H9 (cell line): Measurements from ENCODE around the gene ERAP2. TPM values are rescaled to one million over a fixed set of nuclear protein-coding genes. Genes with fewer than 3 reads are reported as not detected.

Experiments
- DNase-seq: peaks from one replicate; pipeline ENCODE4 v3.0.0-alpha.2; 2017
- H2AFZ ChIP-seq: one replicate; pipeline ENCODE4 v1.6.1; 2013; ENCODE audit warnings: mild to moderate bottlenecking, low read length, control low read depth, moderate library complexity
- H2AK5ac ChIP-seq: 2 replicates; pipeline ENCODE4 v1.6.1; 2013; ENCODE audit warnings: low read length, control low read depth, mixed read lengths; ENCODE audit not compliant: insufficient read length
- H2BK120ac ChIP-seq: one replicate; pipeline ENCODE4 v1.6.1; 2013; ENCODE audit warnings: low read depth, mild to moderate bottlenecking, low read length, control low read depth, inconsistent platforms; ENCODE audit not compliant: poor library complexity, severe bottlenecking
- H2BK12ac ChIP-seq: 2 replicates; pipeline ENCODE4 v1.6.1; 2013; ENCODE audit warnings: low read length, control low read depth, mixed read lengths, low read depth; ENCODE audit not compliant: insufficient read length
- H2BK15ac ChIP-seq: 2 replicates; pipeline ENCODE4 v1.6.1; 2013; ENCODE audit warnings: low read depth, low read length, control low read depth
- H2BK20ac ChIP-seq: one replicate; pipeline ENCODE4 v1.6.1; 2013; ENCODE audit warnings: low read depth, mild to moderate bottlenecking, low read length, control low read depth, inconsistent platforms; ENCODE audit not compliant: poor library complexity, severe bottlenecking
- H2BK5ac ChIP-seq: 2 replicates; pipeline ENCODE4 v1.6.1; 2013; ENCODE audit warnings: low read length, control low read depth, mixed read lengths; ENCODE audit not compliant: insufficient read length
- H3K14ac ChIP-seq: 2 replicates; pipeline ENCODE4 v1.6.1; 2013; ENCODE audit warnings: low read length, control low read depth; ENCODE audit not compliant: insufficient read depth
- H3K18ac ChIP-seq: 2 replicates; pipeline ENCODE4 v1.6.1; 2013; ENCODE audit warnings: low read depth, mild to moderate bottlenecking, mixed read lengths, low read length, control low read depth; ENCODE audit not compliant: insufficient read length
- H3K23ac ChIP-seq: 2 replicates; pipeline ENCODE4 v1.6.1; 2013; ENCODE audit warnings: low read length, control low read depth, mixed read lengths, low read depth; ENCODE audit not compliant: insufficient read length
- H3K23me2 ChIP-seq: 2 replicates; pipeline ENCODE4 v1.6.1; 2013; ENCODE audit warnings: low read depth, mild to moderate bottlenecking, mixed read lengths, low read length, control low read depth; ENCODE audit not compliant: insufficient read length, poor library complexity, severe bottlenecking
- H3K27ac ChIP-seq: 2 replicates; pipeline ENCODE4 v1.5.1; 2013; ENCODE audit warnings: low read length, control low read depth, mixed read lengths, low read depth; ENCODE audit not compliant: insufficient read length
- H3K27me3 ChIP-seq: 2 replicates; pipeline ENCODE4 v1.6.1; 2013; ENCODE audit warnings: low read length, control low read depth, inconsistent platforms; ENCODE audit not compliant: insufficient read depth
- H3K4ac ChIP-seq: 2 replicates; pipeline ENCODE4 v1.6.1; 2013; ENCODE audit warnings: low read depth, mild to moderate bottlenecking, control low read depth, inconsistent platforms, low read length, moderate library complexity
- H3K4me1 ChIP-seq: 2 replicates; pipeline ENCODE4 v1.6.1; 2013; ENCODE audit warnings: low read length, control low read depth, inconsistent platforms; ENCODE audit not compliant: insufficient read depth
- H3K4me2 ChIP-seq: 2 replicates; pipeline ENCODE4 v1.6.1; 2013; ENCODE audit warnings: low read length, control low read depth, mixed read lengths; ENCODE audit not compliant: insufficient read length, insufficient read depth
- H3K56ac ChIP-seq: 2 replicates; pipeline ENCODE4 v1.6.1; 2013; ENCODE audit warnings: low read depth, mild to moderate bottlenecking, mixed read lengths, low read length, control low read depth; ENCODE audit not compliant: insufficient read length
- H3K79me1 ChIP-seq: 2 replicates; pipeline ENCODE4 v1.6.1; 2013; ENCODE audit warnings: low read depth, mild to moderate bottlenecking, moderate library complexity, low read length, control low read depth, inconsistent platforms; ENCODE audit not compliant: insufficient read depth, poor library complexity, severe bottlenecking
- H3K79me2 ChIP-seq: 2 replicates; pipeline ENCODE4 v1.6.1; 2013; ENCODE audit warnings: low read length, control low read depth, inconsistent platforms; ENCODE audit not compliant: insufficient read depth
- H3K9ac ChIP-seq: 2 replicates; pipeline ENCODE4 v1.6.1; 2013; ENCODE audit warnings: low read length, control low read depth, mixed read lengths; ENCODE audit not compliant: insufficient read length; ENCODE audit errors: extremely low read depth
- H3K9me3 ChIP-seq: one replicate; pipeline ENCODE4 v1.6.1; 2013; ENCODE audit warnings: low read depth, low read length, inconsistent platforms; ENCODE audit not compliant: control insufficient read depth
- H3T11ph ChIP-seq: one replicate; pipeline ENCODE4 v1.6.1; 2013; ENCODE audit warnings: mild to moderate bottlenecking, low read length, control low read depth, inconsistent platforms
- H4K20me1 ChIP-seq: one replicate; pipeline ENCODE4 v1.6.1; 2013; ENCODE audit not compliant: control insufficient read depth, insufficient read length, insufficient read depth
- H4K5ac ChIP-seq: 2 replicates; pipeline ENCODE4 v1.6.1; 2013; ENCODE audit warnings: low read depth, mild to moderate bottlenecking, mixed read lengths, low read length, control low read depth; ENCODE audit not compliant: insufficient read length
- H4K8ac ChIP-seq: replicated peaks from 2 replicates; pipeline ENCODE4 v1.6.1; 2013; ENCODE audit warnings: low read length, control low read depth, mixed read lengths, low read depth; ENCODE audit not compliant: insufficient read length
- H4K91ac ChIP-seq: 2 replicates; pipeline ENCODE4 v1.6.1; 2013; ENCODE audit warnings: low read depth, mild to moderate bottlenecking, moderate library complexity, mixed read lengths, low read length, control low read depth; ENCODE audit not compliant: insufficient read length
- H3K27ac Mint-ChIP-seq, 3 experiments: 2 replicates in 2 of 3; 3 replicates in 1 of 3; pipeline ENCODE4 v1.8.0; 2020 to 2021; ENCODE audit warnings: mixed read lengths in 3 of 3, mild to moderate bottlenecking in 1 of 3, moderate library complexity in 1 of 3
- H3K27me3 Mint-ChIP-seq: 2 replicates; pipeline ENCODE4 v1.8.0; 2021; ENCODE audit warnings: low read depth, mild to moderate bottlenecking, moderate library complexity, mixed read lengths
- H3K36me3 Mint-ChIP-seq, 3 experiments: 2 replicates in 2 of 3; 3 replicates in 1 of 3; pipeline ENCODE4 v1.8.0; 2020 to 2021; ENCODE audit warnings: low read depth in 3 of 3, mixed read lengths in 3 of 3; ENCODE audit not compliant: insufficient read depth in 1 of 3
- H3K4me1 Mint-ChIP-seq, 2 experiments: 2 replicates each; pipeline ENCODE4 v1.8.0; 2020; ENCODE audit warnings: mixed read lengths in 2 of 2
- H3K4me3 Mint-ChIP-seq, 2 experiments: 2 replicates in 1 of 2; 3 replicates in 1 of 2; pipeline ENCODE4 v1.8.0; 2020 to 2021; ENCODE audit warnings: mild to moderate bottlenecking in 2 of 2, mixed read lengths in 2 of 2, moderate library complexity in 1 of 2
- H3K9me3 Mint-ChIP-seq, 2 experiments: 2 replicates in 1 of 2; 3 replicates in 1 of 2; pipeline ENCODE4 v1.8.0; 2020; ENCODE audit warnings: mild to moderate bottlenecking in 2 of 2, mixed read lengths in 2 of 2, moderate library complexity in 1 of 2
- WGBS: extraction: QIAGEN DNeasy Blood & Tissue Kit; methylation state at CpG from one replicate; pipeline ENCODE4 v1.1.7; 2013; ENCODE audit warnings: missing lambda C conversion rate, low lambda C conversion rate, mixed read lengths; ENCODE audit not compliant: insufficient read length; ENCODE audit errors: extremely low coverage; 5-methylcytosine and 5-hydroxymethylcytosine counted together
- total RNA-seq: library from RNA; stranded (reverse); gene quantifications from 2 replicates; pipeline ENCODE4 v1.2.1, GENCODE V29; 2021
- TF ChIP-seq, protein P1 (sequence below): fragments of 200-600 bp; sonication (generic); conservative IDR thresholded peaks from 3 replicates; pipeline ENCODE4 v1.8.0; 2021; ENCODE audit warnings: antibody characterized with exemption, mild to moderate bottlenecking

ERAP2 gene
- total RNA-seq, 1 experiment from 2014 or later = 0.09 TPM

DNA sequence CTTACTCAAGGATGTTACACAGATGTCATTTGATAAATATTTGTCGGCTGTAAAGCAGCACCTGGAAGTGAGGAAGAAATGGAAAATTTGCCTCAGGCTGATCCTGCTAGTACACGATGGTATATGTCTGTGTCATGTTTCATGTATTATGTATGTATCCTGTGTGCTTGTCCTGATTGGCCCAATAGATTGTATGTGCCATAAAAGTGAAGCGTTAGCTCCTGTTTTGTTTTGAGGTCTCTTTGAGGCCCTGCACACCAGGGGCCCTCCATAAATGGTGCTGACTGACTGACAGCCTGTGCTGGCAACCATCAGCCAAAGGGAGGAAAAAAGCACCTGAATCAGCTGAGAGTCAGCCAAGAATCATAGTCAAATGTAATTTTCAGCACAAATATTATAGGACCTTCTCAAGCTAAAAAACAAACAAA lies 47.7 kb downstream of the ERAP2 start:
- no peaks in the 10 kb centered on the region for H3K79me1 ChIP-seq

More for the DNA sequence above, 47.7 kb downstream of the ERAP2 start:
- Histone ChIP-seq H3K9me3 (no peaks in the 10 kb centered on the region), H2BK5ac (no peak overlapping the region), H4K20me1 (no peaks in the 10 kb centered on the region), H3K23me2 (no peaks in the 10 kb centered on the region), H3K18ac (no peak overlapping the region), H3K79me2 (no peaks in the 10 kb centered on the region), H2AFZ (no peak overlapping the region), H3K14ac (no peak overlapping the region), H2BK20ac (no peak overlapping the region), H4K8ac (no peak overlapping the region), H2BK15ac (no peak overlapping the region), H3K4me2 (no peak overlapping the region), H2BK12ac (no peak overlapping the region), H3K27me3 (no peaks in the 10 kb centered on the region), H3K27ac (no peak overlapping the region), H2BK120ac (no peak overlapping the region), H3K4ac (no peak overlapping the region), H4K91ac (no peak overlapping the region), H3T11ph (no peak overlapping the region), H3K4me1 (no peaks in the 10 kb centered on the region), H4K5ac (no peak overlapping the region), H3K9ac (no peak overlapping the region), H3K23ac (no peak overlapping the region), H2AK5ac (no peak overlapping the region), H3K56ac (no peak overlapping the region)
- no peak overlapping the region; a peak in 1 of 7 replicates for H3K27ac Mint-ChIP-seq
- H3K4me1 Mint-ChIP-seq = peaks cover 7 to 8% of the 10 kb centered on the region in 2 experiments
- TF ChIP-seq, protein P1, sequence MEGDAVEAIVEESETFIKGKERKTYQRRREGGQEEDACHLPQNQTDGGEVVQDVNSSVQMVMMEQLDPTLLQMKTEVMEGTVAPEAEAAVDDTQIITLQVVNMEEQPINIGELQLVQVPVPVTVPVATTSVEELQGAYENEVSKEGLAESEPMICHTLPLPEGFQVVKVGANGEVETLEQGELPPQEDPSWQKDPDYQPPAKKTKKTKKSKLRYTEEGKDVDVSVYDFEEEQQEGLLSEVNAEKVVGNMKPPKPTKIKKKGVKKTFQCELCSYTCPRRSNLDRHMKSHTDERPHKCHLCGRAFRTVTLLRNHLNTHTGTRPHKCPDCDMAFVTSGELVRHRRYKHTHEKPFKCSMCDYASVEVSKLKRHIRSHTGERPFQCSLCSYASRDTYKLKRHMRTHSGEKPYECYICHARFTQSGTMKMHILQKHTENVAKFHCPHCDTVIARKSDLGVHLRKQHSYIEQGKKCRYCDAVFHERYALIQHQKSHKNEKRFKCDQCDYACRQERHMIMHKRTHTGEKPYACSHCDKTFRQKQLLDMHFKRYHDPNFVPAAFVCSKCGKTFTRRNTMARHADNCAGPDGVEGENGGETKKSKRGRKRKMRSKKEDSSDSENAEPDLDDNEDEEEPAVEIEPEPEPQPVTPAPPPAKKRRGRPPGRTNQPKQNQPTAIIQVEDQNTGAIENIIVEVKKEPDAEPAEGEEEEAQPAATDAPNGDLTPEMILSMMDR = no peak
- no peaks in the 10 kb centered on the region for H3K36me3 Mint-ChIP-seq
- no peaks in the 10 kb centered on the region for H3K9me3 Mint-ChIP-seq
- no peaks in the 10 kb centered on the region for H3K27me3 Mint-ChIP-seq
- H3K4me3 Mint-ChIP-seq = no peak overlapping the region
- DNase-seq = no peak
- no CpG with 5 or more reads among the region's 3 CpGs for WGBS
